ENCODE data around the gene CEP170B. TPM values are rescaled to one million over a fixed set of nuclear protein-coding genes. Genes with fewer than 3 reads are reported as not detected.

Gene CEP170B
- total and polyA plus RNA-seq, 4 donors, result 1.5 to 10.9 (median 6.7) TPM

- no peak for DNase-seq (ENCODE audit: low spot score)
- Histone ChIP-seq H3K27me3 (ENCODE audit: control insufficient read depth in 4 of 4, insufficient read depth in 4 of 4, low read length in 3 of 4) (peaks cover 0 to 3% (median 0%) of the 10 kb centered on the region in 4 donors), H3K9ac (ENCODE audit: low read depth in 1 of 2, low read length in 2 of 2) (no peak overlapping the region), H3K4me1 (ENCODE audit: control insufficient read depth in 4 of 4, insufficient read depth in 4 of 4, low read length in 3 of 4) (peaks cover 0 to 6% (median 3%) of the 10 kb centered on the region in 4 donors), H3K9me3 (ENCODE audit: control insufficient read depth in 4 of 4, low read length in 3 of 4) (no peaks in the 10 kb centered on the region), H3K36me3 (ENCODE audit: control insufficient read depth in 4 of 4, insufficient read depth in 3 of 4, low read depth in 1 of 4, low read length in 3 of 4) (no peaks in the 10 kb centered on the region), H3K27ac (ENCODE audit: low read depth in 1 of 2, low read length in 2 of 2) (no peak overlapping the region), H3K4me3 (ENCODE audit: low read depth in 1 of 3, low read length in 3 of 3) (no peak overlapping the region)
- TF ChIP-seq TAF1 (conservative IDR thresholded peaks at IDR 0.05), result no peak
- no peak for TF ChIP-seq HNF4A (conservative IDR thresholded peaks at IDR 0.05)
- TF ChIP-seq NR2F2 (IDR thresholded peaks at IDR 0.05), result no peak
- TF ChIP-seq YY1 (IDR thresholded peaks at IDR 0.05), result no peak
- TF ChIP-seq RXRA (IDR thresholded peaks at IDR 0.05), result no peak
- TF ChIP-seq RAD21 (IDR thresholded peaks at IDR 0.05), result no peak
- no peak for TF ChIP-seq HNF4G (IDR thresholded peaks at IDR 0.05)
- TF ChIP-seq, protein P1, sequence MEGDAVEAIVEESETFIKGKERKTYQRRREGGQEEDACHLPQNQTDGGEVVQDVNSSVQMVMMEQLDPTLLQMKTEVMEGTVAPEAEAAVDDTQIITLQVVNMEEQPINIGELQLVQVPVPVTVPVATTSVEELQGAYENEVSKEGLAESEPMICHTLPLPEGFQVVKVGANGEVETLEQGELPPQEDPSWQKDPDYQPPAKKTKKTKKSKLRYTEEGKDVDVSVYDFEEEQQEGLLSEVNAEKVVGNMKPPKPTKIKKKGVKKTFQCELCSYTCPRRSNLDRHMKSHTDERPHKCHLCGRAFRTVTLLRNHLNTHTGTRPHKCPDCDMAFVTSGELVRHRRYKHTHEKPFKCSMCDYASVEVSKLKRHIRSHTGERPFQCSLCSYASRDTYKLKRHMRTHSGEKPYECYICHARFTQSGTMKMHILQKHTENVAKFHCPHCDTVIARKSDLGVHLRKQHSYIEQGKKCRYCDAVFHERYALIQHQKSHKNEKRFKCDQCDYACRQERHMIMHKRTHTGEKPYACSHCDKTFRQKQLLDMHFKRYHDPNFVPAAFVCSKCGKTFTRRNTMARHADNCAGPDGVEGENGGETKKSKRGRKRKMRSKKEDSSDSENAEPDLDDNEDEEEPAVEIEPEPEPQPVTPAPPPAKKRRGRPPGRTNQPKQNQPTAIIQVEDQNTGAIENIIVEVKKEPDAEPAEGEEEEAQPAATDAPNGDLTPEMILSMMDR (IDR thresholded peaks at IDR 0.05; ENCODE audit: low read depth, low read length, missing input control), result no peak
- TF ChIP-seq FOXA2 (IDR thresholded peaks at IDR 0.05), result no peak
- TF ChIP-seq SP1 (IDR thresholded peaks at IDR 0.05), result no peak
- no peak for TF ChIP-seq FOXA1 (IDR thresholded peaks at IDR 0.05)
- TF ChIP-seq, protein P2, sequence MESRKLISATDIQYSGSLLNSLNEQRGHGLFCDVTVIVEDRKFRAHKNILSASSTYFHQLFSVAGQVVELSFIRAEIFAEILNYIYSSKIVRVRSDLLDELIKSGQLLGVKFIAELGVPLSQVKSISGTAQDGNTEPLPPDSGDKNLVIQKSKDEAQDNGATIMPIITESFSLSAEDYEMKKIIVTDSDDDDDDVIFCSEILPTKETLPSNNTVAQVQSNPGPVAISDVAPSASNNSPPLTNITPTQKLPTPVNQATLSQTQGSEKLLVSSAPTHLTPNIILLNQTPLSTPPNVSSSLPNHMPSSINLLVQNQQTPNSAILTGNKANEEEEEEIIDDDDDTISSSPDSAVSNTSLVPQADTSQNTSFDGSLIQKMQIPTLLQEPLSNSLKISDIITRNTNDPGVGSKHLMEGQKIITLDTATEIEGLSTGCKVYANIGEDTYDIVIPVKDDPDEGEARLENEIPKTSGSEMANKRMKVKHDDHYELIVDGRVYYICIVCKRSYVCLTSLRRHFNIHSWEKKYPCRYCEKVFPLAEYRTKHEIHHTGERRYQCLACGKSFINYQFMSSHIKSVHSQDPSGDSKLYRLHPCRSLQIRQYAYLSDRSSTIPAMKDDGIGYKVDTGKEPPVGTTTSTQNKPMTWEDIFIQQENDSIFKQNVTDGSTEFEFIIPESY (IDR thresholded peaks at IDR 0.05), result no peak
- TF ChIP-seq, protein P3, sequence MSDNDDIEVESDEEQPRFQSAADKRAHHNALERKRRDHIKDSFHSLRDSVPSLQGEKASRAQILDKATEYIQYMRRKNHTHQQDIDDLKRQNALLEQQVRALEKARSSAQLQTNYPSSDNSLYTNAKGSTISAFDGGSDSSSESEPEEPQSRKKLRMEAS (IDR thresholded peaks at IDR 0.05), result no peak
- TF ChIP-seq GABPA (IDR thresholded peaks at IDR 0.05 in 1 of 2, conservative IDR thresholded peaks at IDR 0.05 in 1 of 2), result no peak
- 89% methylated on average over 10 of the region's 10 CpGs for WGBS
Measured at GRCh38 chr14:104930526-104931303, 65.6 kb downstream of the CEP170B start.

- DNase-seq (ENCODE audit: low spot score), result no peak
Measured at GRCh38 chr14:104931304-104931770, 66.3 kb downstream of the CEP170B start.

More at GRCh38 chr14:104931304-104931770, 66.3 kb downstream of the CEP170B start:
- H3K9ac ChIP-seq (ENCODE audit: low read depth in 1 of 2, low read length in 2 of 2), result no peak overlapping the region
- 66% methylated on average over 9 of the region's 9 CpGs for WGBS
- no peak overlapping the region for H3K27ac ChIP-seq (ENCODE audit: low read depth in 1 of 2, low read length in 2 of 2)
- no peaks in the 10 kb centered on the region for H3K9me3 ChIP-seq (ENCODE audit: control insufficient read depth in 4 of 4, low read length in 3 of 4)
- TF ChIP-seq, protein P1 (IDR thresholded peaks at IDR 0.05; ENCODE audit: low read depth, low read length, missing input control), result no peak
- TF ChIP-seq FOXA1 (IDR thresholded peaks at IDR 0.05), result no peak
- TF ChIP-seq, protein P3 (IDR thresholded peaks at IDR 0.05), result no peak
- TF ChIP-seq ATF3 (IDR thresholded peaks at IDR 0.05), result no peak
- TF ChIP-seq RXRA (IDR thresholded peaks at IDR 0.05), result no peak
- no peak for TF ChIP-seq REST (IDR thresholded peaks at IDR 0.05)
- TF ChIP-seq SP1 (IDR thresholded peaks at IDR 0.05), result no peak
- TF ChIP-seq RAD21 (IDR thresholded peaks at IDR 0.05), result no peak
- no peak for TF ChIP-seq GABPA (IDR thresholded peaks at IDR 0.05 in 1 of 2, conservative IDR thresholded peaks at IDR 0.05 in 1 of 2)
- no peak overlapping the region for H3K4me3 ChIP-seq (ENCODE audit: low read depth in 1 of 3, low read length in 3 of 3)
- peaks cover 0 to 6% (median 3%) of the 10 kb centered on the region in 4 donors for H3K4me1 ChIP-seq (ENCODE audit: control insufficient read depth in 4 of 4, insufficient read depth in 4 of 4, low read length in 3 of 4)
- no peaks in the 10 kb centered on the region for H3K36me3 ChIP-seq (ENCODE audit: control insufficient read depth in 4 of 4, insufficient read depth in 3 of 4, low read depth in 1 of 4, low read length in 3 of 4)
- peaks cover 0 to 3% (median 0%) of the 10 kb centered on the region in 4 donors for H3K27me3 ChIP-seq (ENCODE audit: control insufficient read depth in 4 of 4, insufficient read depth in 4 of 4, low read length in 3 of 4)
